Ovary (tissue), 9 donors: ENCODE data around the gene LYPD6. TPM values are rescaled to one million over a fixed set of nuclear protein-coding genes. Genes with fewer than 3 reads are reported as not detected.

Source experiments
- DNase-seq, 5 donors: peaks; one replicate each; pipeline ENCODE4 v3.0.0-alpha.2; 2019 to 2020
- H3K27ac ChIP-seq, 2 donors: fragments of 200-600 bp; one replicate each; pipeline versions ENCODE4 v1.5.1 to v1.8.0; 2019 to 2022
- H3K27me3 ChIP-seq: fragments of 200-600 bp; one replicate; pipeline ENCODE4 v1.8.0; 2022
- H3K36me3 ChIP-seq: fragments of 200-600 bp; sonication (generic); one replicate; pipeline ENCODE4 v1.5.1; 2019
- H3K4me1 ChIP-seq: one replicate; pipeline ENCODE4 v1.8.1; 2013; ENCODE audit warnings: mild to moderate bottlenecking, moderate library complexity; ENCODE audit not compliant: insufficient read depth
- H3K4me3 ChIP-seq: fragments of 200-600 bp; sonication (generic); one replicate; pipeline ENCODE4 v1.5.1; 2017
- H3K9me3 ChIP-seq, 2 donors: fragments of 200-600 bp in 1 of 2; sonication (generic) in 1 of 2; one replicate each; pipeline versions ENCODE4 v1.5.1 to v1.8.1; 2013 to 2019; ENCODE audit warnings: mild to moderate bottlenecking in 1 of 2, moderate library complexity in 1 of 2
- CTCF ChIP-seq, 3 donors: fragments of 450-650 bp in 2 of 3; fragments of 200-600 bp in 1 of 3; IDR thresholded peaks; one replicate each; pipeline versions ENCODE4 v1.5.1 to v1.8.0; 2016 to 2022; ENCODE audit warnings: antibody characterized with exemption in 3 of 3, mild to moderate bottlenecking in 1 of 3
- EP300 ChIP-seq: sonication (generic); formaldehyde crosslinking; IDR thresholded peaks from one replicate; pipeline ENCODE4 v1.6.1; 2017; ENCODE audit warnings: antibody characterized with exemption
- POLR2A ChIP-seq: fragments of 450-650 bp; IDR thresholded peaks from one replicate; pipeline ENCODE4 v1.6.1; 2017; ENCODE audit warnings: antibody characterized with exemption, mild to moderate bottlenecking, moderate library complexity
- WGBS, 3 donors: extraction: QIAGEN DNeasy Blood & Tissue Kit in 1 of 3; methylation state at CpG; one replicate each; pipeline versions ENCODE4 v1.1.5 to v1.1.7; 2013 to 2017; 5-methylcytosine and 5-hydroxymethylcytosine counted together
- intact Hi-C, 4 donors: fragments of 100-400 bp; cut with DNase I; formaldehyde crosslinking; loops; one replicate each; pipeline versions ENCODE4 v1.11.0 to v1.15.1; 2022 to 2023
- polyA plus RNA-seq, 2 donors: library from polyadenylated mRNA; stranded (reverse); fragments of 200-250 nt in 1 of 2; fragments of 350-450 nt in 1 of 2; fragmentation: Illumina TruSeq in 1 of 2; extraction: RNeasy Lipid Tissue Mini Kit (QIAGEN cat#74804) in 1 of 2; gene quantifications; one replicate each; pipeline ENCODE4 v1.2.3, GENCODE V29; 2013 to 2014
- total RNA-seq, 7 donors: library from RNA; depleted of rRNA in 2 of 7; stranded (reverse); fragments of >200 nt in 2 of 7; fragmentation: NEBNext Ultra II Directional in 3 of 7; extraction: Animal tissue kit (Norgen Biotek cat#: 25700) in 3 of 7; gene quantifications; one replicate each; pipeline versions ENCODE4 v1.1.0 to v1.2.4, GENCODE V29; 2016 to 2023
- donor health status: DM: no; HTN: no; CAD: no; lungs with moderate emphysema.
- donor health status: DM: no; HTN: no; CAD: no.
- donor health status: Bipolar disorder and iron deficiency.
- donor health status: DM: yes; HTN: yes; CAD: no.
- donor health status: DM: no; HTN: no; CAD: no.
- donor health status: DM: yes; HTN: yes; CAD: no.

The LYPD6 gene
- total and polyA plus RNA-seq, 9 donors: 0.15 to 3.2 (median 1.2) TPM

DNA sequence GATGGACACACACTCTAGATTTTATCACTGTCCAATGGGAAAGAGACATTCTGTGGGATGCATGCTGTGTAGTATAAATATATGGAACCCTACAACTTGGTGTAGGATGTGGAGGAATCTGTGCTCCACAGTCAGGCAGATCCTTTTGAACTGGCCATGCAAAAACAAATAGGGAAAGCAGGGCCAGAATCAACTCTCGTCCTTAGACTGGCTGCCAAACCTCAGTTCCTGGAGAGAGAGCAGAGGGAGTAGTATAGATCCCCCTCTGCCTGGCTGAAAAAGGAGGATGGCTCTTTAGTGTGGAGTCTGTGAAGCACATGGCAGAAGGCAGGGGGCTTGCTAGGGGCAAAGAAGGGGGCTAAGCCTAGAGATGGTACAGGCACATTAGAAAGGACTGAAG, 84.7 kb downstream of the LYPD6 start:
- 14 to 38% (median 37%) methylated on average over 1 of the region's 1 CpG for WGBS, 3 donors
- intact Hi-C loops: no loop called here
- TF ChIP-seq POLR2A (no peak), CTCF (IDR thresholded peaks at IDR 0.05) (no peak), EP300 (no peak)
- Histone ChIP-seq H3K27me3 (no peaks in the 10 kb centered on the region), H3K9me3 (no peaks in the 10 kb centered on the region), H3K4me3 (no peak overlapping the region), H3K27ac (no peak overlapping the region), H3K36me3 (no peaks in the 10 kb centered on the region), H3K4me1 (no peaks in the 10 kb centered on the region)
- no peak for DNase-seq

- Histone ChIP-seq H3K4me1 (no peaks in the 10 kb centered on the region), H3K27ac (no peak overlapping the region), H3K9me3 (no peaks in the 10 kb centered on the region), H3K27me3 (no peaks in the 10 kb centered on the region), H3K36me3 (no peaks in the 10 kb centered on the region), H3K4me3 (no peak overlapping the region)
- 81 to 94% (median 89%) methylated on average over 5 of the region's 5 CpGs for WGBS, 3 donors
- DNase-seq: no peak
- intact Hi-C loops: no loop called here
- TF ChIP-seq EP300 (no peak), POLR2A (no peak), CTCF (IDR thresholded peaks at IDR 0.05) (no peak)
Measured at GRCh38 chr2:149418065-149418464, 87.7 kb downstream of the LYPD6 start.

DNA sequence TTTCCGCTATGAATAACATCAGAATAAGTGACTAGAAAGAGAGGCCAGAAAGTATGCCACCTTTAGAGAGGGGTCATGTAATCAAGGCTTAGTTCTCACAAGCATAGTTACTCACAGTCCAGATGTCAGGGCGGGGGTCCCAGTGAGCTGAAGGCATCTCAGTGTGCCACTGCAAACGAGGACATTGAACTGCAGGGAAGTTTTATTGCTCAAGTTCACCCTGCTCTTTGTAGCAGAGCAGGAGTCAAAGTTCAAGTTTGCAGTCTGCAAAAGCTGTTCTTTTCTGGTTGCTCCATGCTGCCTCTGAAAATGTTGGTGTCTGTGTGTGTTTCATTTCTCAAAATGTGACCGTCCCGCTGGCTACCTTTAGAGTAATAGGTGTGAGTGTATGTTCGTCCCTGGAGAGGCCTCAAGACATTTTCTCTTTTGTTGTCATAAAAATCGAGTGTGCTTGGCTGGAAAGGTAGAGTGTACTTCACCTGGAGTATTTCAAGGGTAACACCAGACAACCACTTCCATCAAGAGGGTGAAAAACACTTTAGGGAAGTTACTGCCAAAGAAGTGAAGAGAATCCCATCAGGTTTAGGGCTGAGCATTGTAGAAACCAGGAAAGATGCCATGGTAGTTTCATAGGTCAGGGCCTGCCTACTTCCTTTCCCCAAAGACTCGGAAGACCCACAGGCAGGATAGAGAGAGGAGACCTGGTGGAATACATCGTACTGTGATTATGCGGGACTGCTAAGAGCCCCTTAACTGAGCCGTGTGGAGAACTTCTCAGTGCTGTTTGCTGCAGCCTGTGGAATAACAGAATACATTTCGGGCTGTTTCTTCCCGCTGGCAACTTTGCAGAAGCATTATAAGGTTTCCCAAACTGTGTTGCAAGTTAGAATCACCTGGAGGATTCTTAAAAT, 89.9 kb downstream of the LYPD6 start:
- Histone ChIP-seq H3K27me3 (no peaks in the 10 kb centered on the region), H3K4me1 (no peaks in the 10 kb centered on the region), H3K36me3 (no peaks in the 10 kb centered on the region), H3K9me3 (no peaks in the 10 kb centered on the region), H3K27ac (no peak overlapping the region), H3K4me3 (no peak overlapping the region)
- 75 to 84% (median 81%) methylated on average over 13 of the region's 13 CpGs for WGBS, 3 donors
- no peak for DNase-seq
- TF ChIP-seq POLR2A (no peak), EP300 (no peak), CTCF (IDR thresholded peaks at IDR 0.05) (no peak)
- intact Hi-C loops: no loop called here

GRCh38 chr2:149421791-149422190, 91.4 kb downstream of the LYPD6 start:
- Histone ChIP-seq H3K27me3 (no peaks in the 10 kb centered on the region), H3K27ac (no peak overlapping the region), H3K4me1 (no peaks in the 10 kb centered on the region), H3K9me3 (no peaks in the 10 kb centered on the region), H3K36me3 (no peaks in the 10 kb centered on the region), H3K4me3 (no peak overlapping the region)
- intact Hi-C loops: no loop called here
- 75 to 79% (median 76%) methylated on average over 4 of the region's 4 CpGs for WGBS, 3 donors
- TF ChIP-seq CTCF (IDR thresholded peaks at IDR 0.05) (no peak), EP300 (no peak), POLR2A (no peak)
- DNase-seq: no peak
